HL-60/S4 (cell line): ENCODE data around the gene CARMIL3.

Experiments used
- in situ Hi-C: fragments of 300-500 bp; cut with MboI; formaldehyde crosslinking; loops from 2 replicates; pipeline ENCODE4 v1.14.3; 2022; ENCODE audit warnings: low sequenced_read_pairs

The CARMIL3 gene

DNA sequence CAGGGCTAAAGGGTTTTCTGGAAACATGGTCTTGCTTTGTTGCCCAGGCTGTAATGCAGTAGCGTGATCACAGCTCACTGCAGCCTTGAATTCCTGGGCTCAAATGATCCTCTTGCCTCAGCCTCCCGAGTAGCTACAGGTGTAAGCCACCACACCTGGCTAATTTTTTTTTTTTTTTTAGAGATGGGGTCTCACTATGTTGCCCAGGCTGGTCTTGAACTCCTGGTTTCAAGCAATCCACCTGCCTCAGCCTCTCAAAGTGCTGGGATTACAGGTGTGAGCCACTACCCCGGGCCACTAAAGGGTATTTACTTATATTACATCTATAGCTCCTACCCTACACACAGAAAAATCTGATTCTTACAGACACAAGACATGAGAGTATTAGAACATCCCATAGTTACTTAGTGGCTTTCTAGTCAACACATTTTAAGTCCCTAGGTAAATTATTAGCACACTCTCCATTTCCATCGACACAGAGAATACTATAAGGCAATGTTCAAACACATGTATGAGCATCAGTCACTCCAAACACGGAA is 56.6 kb downstream of the CARMIL3 start:
- in situ Hi-C loops, result no loop called here

DNA sequence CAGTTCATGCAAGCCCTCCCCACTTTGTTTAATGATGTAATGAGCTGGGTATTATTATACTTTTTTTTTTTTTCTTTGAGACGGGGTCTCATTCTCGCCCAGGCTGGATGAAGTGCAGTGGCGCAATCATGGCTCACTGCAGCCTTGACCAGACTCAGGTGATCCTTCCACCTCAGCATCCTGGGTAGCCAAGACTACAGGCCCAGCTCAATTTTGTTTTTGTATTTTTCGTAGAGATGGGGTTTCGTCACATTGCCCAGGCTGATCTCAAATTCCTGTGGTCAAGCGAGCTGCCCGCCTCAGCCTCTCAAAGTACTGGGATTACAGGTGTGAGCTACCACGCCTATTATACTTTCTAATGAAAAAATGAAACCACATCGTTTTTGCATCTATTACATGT is 58.3 kb downstream of the CARMIL3 start:
- in situ Hi-C loops, result no loop called here

- in situ Hi-C loops, result no loop called here
These were observed 58.7 kb downstream of the CARMIL3 start for GRCh38 chr14:24110523-24110922.

GRCh38 chr14:24113379-24113800 is 61.6 kb downstream of the CARMIL3 start:
- in situ Hi-C loops, result no loop called here

DNA sequence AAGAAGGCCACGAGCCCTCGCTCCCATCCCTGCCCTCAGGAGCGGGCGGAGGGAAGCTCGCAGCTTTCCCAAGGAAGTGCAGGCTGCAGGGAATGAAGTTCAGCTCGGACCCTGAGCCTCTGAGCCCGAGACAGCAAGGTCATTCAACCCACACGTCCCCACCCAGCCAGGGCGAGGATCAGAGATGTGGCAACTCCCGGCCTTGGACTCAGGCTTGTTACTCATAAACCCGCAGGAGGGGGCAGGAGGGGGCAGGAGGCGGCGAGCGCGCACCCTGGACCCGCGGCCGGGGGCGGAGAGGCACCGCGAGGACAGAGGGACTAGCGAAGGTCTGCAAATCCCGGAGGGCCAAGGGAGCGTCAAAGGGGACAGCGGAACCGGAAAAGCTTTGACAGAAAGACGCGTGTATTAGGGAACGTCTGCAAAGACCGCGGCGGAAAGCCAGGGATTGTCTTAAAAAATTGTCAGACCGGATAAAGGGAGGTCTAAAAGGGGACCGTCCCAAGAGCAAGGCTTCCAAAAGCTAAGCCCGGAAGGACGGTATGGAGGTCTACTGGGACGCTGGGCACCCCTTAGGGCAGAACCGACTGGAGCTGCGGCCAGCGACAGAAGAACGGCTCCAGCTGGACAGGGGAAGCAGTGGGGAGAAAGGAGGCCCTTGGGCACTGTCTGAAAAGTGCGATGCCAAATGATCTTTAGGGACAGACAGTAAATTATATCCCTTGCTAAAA is 62.2 kb downstream of the CARMIL3 start:
- in situ Hi-C loops, result no loop called here

- in situ Hi-C loops, result no loop called here
These were observed 63.0 kb downstream of the CARMIL3 start, which contains the start of the genes DCAF11 and NRL for GRCh38 chr14:24114532-24115421. TSS of gene DCAF11 (plus strand) at chr14:24114777. CDS start at chr14:24115595, 818 bp downstream. TSS of gene NRL (minus strand) at chr14:24114949. CDS start at chr14:24082848, 32,101 bp downstream.

DNA sequence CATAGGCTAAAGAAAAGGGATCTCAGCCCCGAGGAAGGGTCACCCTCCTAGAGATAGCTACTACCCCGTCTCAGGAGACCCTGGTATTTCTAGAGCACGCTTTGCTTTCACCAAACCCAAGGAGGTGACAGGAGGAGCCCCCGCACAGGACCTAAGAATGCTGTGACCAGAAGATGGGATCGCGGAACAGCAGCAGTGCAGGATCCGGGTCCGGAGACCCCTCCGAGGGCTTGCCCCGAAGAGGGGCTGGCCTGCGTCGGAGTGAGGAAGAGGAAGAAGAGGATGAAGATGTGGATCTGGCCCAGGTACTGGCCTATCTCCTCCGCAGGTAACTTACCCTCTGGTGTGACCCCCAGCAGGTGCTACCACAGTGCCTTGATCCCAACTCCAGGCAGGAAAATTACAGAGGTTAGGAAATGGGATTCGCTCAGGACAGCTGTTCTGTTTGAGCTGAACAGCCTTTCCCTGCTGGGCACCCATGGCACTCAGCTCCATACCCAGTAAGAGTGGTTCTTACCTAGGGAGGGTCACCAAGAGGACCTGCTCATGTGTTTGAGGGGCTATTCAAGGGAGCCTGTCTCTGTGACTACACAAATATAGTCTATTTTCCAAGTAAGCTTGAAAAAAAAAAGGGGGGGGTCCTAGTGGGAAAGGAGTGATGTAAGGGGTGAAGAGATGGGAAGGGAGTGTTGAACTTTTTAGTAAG is 63.8 kb downstream of the CARMIL3 start:
- in situ Hi-C loops, result no loop called here

DNA sequence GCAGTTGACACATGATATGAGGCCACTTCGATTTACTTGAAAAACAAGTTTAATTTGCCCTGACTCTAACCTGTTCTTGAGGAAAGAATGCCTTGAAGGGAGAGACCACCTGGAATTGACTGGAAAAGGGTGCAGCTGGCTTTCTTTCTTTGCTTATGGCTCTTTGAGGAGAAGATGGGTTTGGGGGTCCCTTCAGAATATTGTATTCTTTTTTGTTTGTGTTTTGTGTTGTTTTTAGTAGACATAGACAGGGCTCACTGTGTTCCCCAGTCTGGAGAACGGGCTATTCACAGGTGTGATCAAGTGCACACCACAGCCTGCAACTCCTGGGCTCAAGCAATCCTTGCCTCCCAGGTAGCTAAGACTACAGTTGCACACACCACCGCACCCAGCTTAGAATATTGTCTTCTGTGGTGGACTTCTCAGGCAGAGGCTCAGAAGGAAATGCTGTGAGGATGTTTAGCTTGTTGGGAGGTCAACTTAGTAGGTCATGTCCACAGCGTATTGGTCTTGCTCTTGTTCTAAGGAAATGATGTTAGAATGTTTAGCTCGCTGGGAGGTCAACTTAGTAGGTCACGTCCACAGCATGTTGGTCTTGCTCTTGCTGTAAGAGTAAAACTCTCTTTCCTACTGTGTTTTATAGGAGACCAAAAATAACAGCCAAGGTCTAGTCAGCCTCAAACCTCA is 64.5 kb downstream of the CARMIL3 start:
- in situ Hi-C loops, result no loop called here

GRCh38 chr14:24117179-24117578 is 65.4 kb downstream of the CARMIL3 start:
- in situ Hi-C loops, result no loop called here
